GM12892 (cell line): Measurements from ENCODE around the gene HECTD4.

Experiments used
- DNase-seq: peaks from one replicate; pipeline ENCODE4 v3.0.0; 2011; ENCODE audit not compliant: insufficient read length
- FAIRE-seq: peaks from 2 replicates; lab custom pipeline; 2011; peaks lifted over from hg19 to GRCh38; lab: Jason Lieb, UNC
- POLR2A ChIP-seq: IDR thresholded peaks from 2 replicates; pipeline ENCODE4 v1.6.1; 2011; ENCODE audit warnings: low read depth, low read length, control low read depth
- POLR2AphosphoS5 ChIP-seq: IDR thresholded peaks from 2 replicates; pipeline ENCODE4 v1.6.1; 2011; ENCODE audit warnings: low read depth, low read length, control low read depth
- TAF1 ChIP-seq: IDR thresholded peaks from 2 replicates; pipeline ENCODE4 v1.6.1; 2011; ENCODE audit warnings: low read depth, mild to moderate bottlenecking, control low read depth, low read length, borderline replicate concordance

Gene HECTD4

GRCh38 chr12:112149596-112149995, 232.6 kb downstream of the HECTD4 start:
- DNase-seq, result no peak
- no peak for FAIRE-seq
- TF ChIP-seq POLR2A, result no peak
- no peak for TF ChIP-seq POLR2AphosphoS5
- TF ChIP-seq TAF1, result no peak

- DNase-seq (no peak), FAIRE-seq (no peak)
- TF ChIP-seq POLR2A, result no peak
- TF ChIP-seq TAF1, result no peak
- TF ChIP-seq POLR2AphosphoS5, result no peak
Observed at GRCh38 chr12:112148031-112148513, 234.2 kb downstream of the HECTD4 start.

- FAIRE-seq (no peak), DNase-seq (no peak)
- TF ChIP-seq POLR2AphosphoS5 (no peak), TAF1 (no peak), POLR2A (no peak)
Observed at GRCh38 chr12:112146123-112146522, 236.1 kb downstream of the HECTD4 start.

GRCh38 chr12:112140728-112141127, 241.5 kb downstream of the HECTD4 start:
- DNase-seq (no peak), FAIRE-seq (no peak)
- TF ChIP-seq TAF1 (no peak), POLR2AphosphoS5 (no peak), POLR2A (no peak)

- TF ChIP-seq POLR2AphosphoS5 (no peak), TAF1 (no peak), POLR2A (no peak)
- no peak for DNase-seq
- no peak for FAIRE-seq
Observed at GRCh38 chr12:112134731-112135130, 247.5 kb downstream of the HECTD4 start.

- TF ChIP-seq POLR2AphosphoS5, result no peak
- TF ChIP-seq TAF1, result no peak
- DNase-seq, result no peak
- no peak for FAIRE-seq
Observed at GRCh38 chr12:112133418-112133817, 248.8 kb downstream of the HECTD4 start.

GRCh38 chr12:112131686-112132085, 250.5 kb downstream of the HECTD4 start:
- no peak for FAIRE-seq
- DNase-seq, result no peak
- no peak for TF ChIP-seq TAF1
- no peak for TF ChIP-seq POLR2A
- no peak for TF ChIP-seq POLR2AphosphoS5

GRCh38 chr12:112130441-112130998, 251.7 kb downstream of the HECTD4 start:
- FAIRE-seq (peak; percentile 46), DNase-seq (no peak)
- TF ChIP-seq POLR2AphosphoS5 (no peak), POLR2A (no peak), TAF1 (no peak)

- no peak for FAIRE-seq
- TF ChIP-seq POLR2AphosphoS5 (no peak), TAF1 (no peak), POLR2A (no peak)
Observed at GRCh38 chr12:112126911-112127310, 255.3 kb downstream of the HECTD4 start.

GRCh38 chr12:112126000-112126438, 256.2 kb downstream of the HECTD4 start:
- TF ChIP-seq TAF1, result no peak
- no peak for TF ChIP-seq POLR2AphosphoS5
- TF ChIP-seq POLR2A, result no peak
- DNase-seq (no peak), FAIRE-seq (no peak)

More at GRCh38 chr12:112126911-112127310, 255.3 kb downstream of the HECTD4 start:
- no peak for DNase-seq

- TF ChIP-seq POLR2A (peak; percentile 99), TAF1 (peak; percentile 95), POLR2AphosphoS5 (peak; percentile 99)
- DNase-seq (peak; percentile 98), FAIRE-seq (peak; percentile 98)
Observed at GRCh38 chr12:112125250-112125999, 256.8 kb downstream of the HECTD4 start, which contains the start of gene TRAFD1. Gene TRAFD1, plus strand, starts transcription at chr12:112125560. Its CDS starts 4,963 bp downstream, at chr12:112130523.
